NCI-H526 treated with DMSO at 0.1 percent for 48 hours (cell line): ENCODE results near the gene TMEM219.
"Not testable (repeated sequence)": the region's sequence is repeated elsewhere in the genome, so short reads cannot be mapped to it uniquely, and the experiment has no call there.

ENCODE experiments used
- DNase-seq: peaks from one replicate; lab custom pipeline; 2025; lab: John Stamatoyannopoulos, UW

TMEM219 gene

GRCh38 chr16:29951625-29952365 is 10.1 kb upstream of the TMEM219 start:
- DNase-seq = no peak

GRCh38 chr16:29958756-29959155 is 3.1 kb upstream of the TMEM219 start:
- no peak for DNase-seq

GRCh38 chr16:29959293-29959692 is 2.6 kb upstream of the TMEM219 start:
- no peak for DNase-seq

- not testable (repeated sequence) for DNase-seq
Observed at GRCh38 chr16:29959821-29960220, 2.1 kb upstream of the TMEM219 start.

- no peak for DNase-seq
Observed at GRCh38 chr16:29961127-29961478, 776 bp upstream of the TMEM219 start.

GRCh38 chr16:29962344-29962994 is 590 bp downstream of the TMEM219 start:
- DNase-seq = no peak

- DNase-seq = no peak
Observed at GRCh38 chr16:29963021-29963743, 1.3 kb downstream of the TMEM219 start.

- no peak for DNase-seq
Observed at GRCh38 chr16:29968205-29968604, 6.3 kb downstream of the TMEM219 start.

GRCh38 chr16:29971304-29971703 is 9.4 kb downstream of the TMEM219 start:
- no peak for DNase-seq

- no peak for DNase-seq
Observed at GRCh38 chr16:29972500-29972899, 10.6 kb downstream of the TMEM219 start.

GRCh38 chr16:29972992-29973383 is 11.1 kb downstream of the TMEM219 start:
- DNase-seq = no peak

- DNase-seq = peak; percentile 96
Observed at GRCh38 chr16:29973384-29974246, 11.7 kb downstream of the TMEM219 start, which contains the start of gene TAOK2. TSS of gene TAOK2 (plus strand) at chr16:29973868. CDS start at chr16:29977773, 3,905 bp downstream.

GRCh38 chr16:29974291-29975133 is 12.6 kb downstream of the TMEM219 start:
- no peak for DNase-seq

GRCh38 chr16:29975134-29975538 is 13.3 kb downstream of the TMEM219 start:
- DNase-seq = no peak

- DNase-seq = no peak
Observed at GRCh38 chr16:29975811-29976511, 14.1 kb downstream of the TMEM219 start.

- DNase-seq = no peak
Observed at GRCh38 chr16:29977063-29977825, 15.4 kb downstream of the TMEM219 start.

GRCh38 chr16:29978081-29978480 is 16.2 kb downstream of the TMEM219 start:
- DNase-seq = no peak

- no peak for DNase-seq
Observed at GRCh38 chr16:29978564-29979270, 16.8 kb downstream of the TMEM219 start.
